NCI-H2227 (cell line): ENCODE data around the gene CDADC1.
"Not testable (repeated sequence)": the region's sequence is repeated elsewhere in the genome, so short reads cannot be mapped to it uniquely, and the experiment has no call there.

Experiments used
- DNase-seq: peaks from one replicate; lab custom pipeline; 2025; ENCODE audit not compliant: unreplicated experiment; lab: John Stamatoyannopoulos, UW

The CDADC1 gene

GRCh38 chr13:49292742-49293486 is 45.2 kb downstream of the CDADC1 start:
- peak; percentile 67 for DNase-seq

GRCh38 chr13:49294723-49295122 is 47.0 kb downstream of the CDADC1 start:
- DNase-seq = not testable (repeated sequence)

- DNase-seq = no peak
Observed at GRCh38 chr13:49295244-49295643, 47.5 kb downstream of the CDADC1 start.

GRCh38 chr13:49296659-49297058 is 48.9 kb downstream of the CDADC1 start:
- no peak for DNase-seq

GRCh38 chr13:49297338-49297737 is 49.6 kb downstream of the CDADC1 start:
- DNase-seq = no peak

- no peak for DNase-seq
Observed at GRCh38 chr13:49298416-49298815, 50.7 kb downstream of the CDADC1 start.

GRCh38 chr13:49298903-49299605 is 51.3 kb downstream of the CDADC1 start:
- DNase-seq = no peak

GRCh38 chr13:49300276-49300675 is 52.6 kb downstream of the CDADC1 start:
- DNase-seq = no peak

GRCh38 chr13:49300739-49301589 is 53.2 kb downstream of the CDADC1 start:
- peak; percentile 43 for DNase-seq

- DNase-seq = no peak
Observed at GRCh38 chr13:49302222-49302621, 54.5 kb downstream of the CDADC1 start.

- DNase-seq = no peak
Observed at GRCh38 chr13:49302817-49303216, 55.1 kb downstream of the CDADC1 start.

GRCh38 chr13:49303533-49304252 is 56.0 kb downstream of the CDADC1 start:
- DNase-seq = no peak

GRCh38 chr13:49304356-49304755 is 56.6 kb downstream of the CDADC1 start:
- DNase-seq = no peak

GRCh38 chr13:49304763-49305700 is 57.3 kb downstream of the CDADC1 start:
- peak; percentile 61 for DNase-seq

GRCh38 chr13:49305792-49306425 is 58.2 kb downstream of the CDADC1 start:
- no peak for DNase-seq

GRCh38 chr13:49307365-49307764 is 59.6 kb downstream of the CDADC1 start:
- no peak for DNase-seq

GRCh38 chr13:49308097-49308875 is 60.6 kb downstream of the CDADC1 start:
- no peak for DNase-seq

GRCh38 chr13:49308921-49309408 is 61.2 kb downstream of the CDADC1 start:
- no peak for DNase-seq
